HG03196 (cell line): ENCODE measurements around the gene ABI3BP.

ENCODE experiments used
- ATAC-seq: cut with Tn5 transposase; IDR thresholded peaks from one replicate; pipeline ENCODE4 v1.9.1; 2021; ENCODE audit not compliant: unreplicated experiment

Gene ABI3BP

GRCh38 chr3:100893108-100893507, 100.1 kb downstream of the ABI3BP start:
- ATAC-seq, result no peak

- ATAC-seq, result no peak
Observed at GRCh38 chr3:100891827-100892226, 101.4 kb downstream of the ABI3BP start.

GRCh38 chr3:100891033-100891432, 102.2 kb downstream of the ABI3BP start:
- no peak for ATAC-seq

GRCh38 chr3:100888881-100889280, 104.3 kb downstream of the ABI3BP start:
- ATAC-seq, result no peak

- ATAC-seq, result no peak
Observed at GRCh38 chr3:100882571-100882984, 110.6 kb downstream of the ABI3BP start.

GRCh38 chr3:100880845-100881244, 112.4 kb downstream of the ABI3BP start:
- no peak for ATAC-seq

- ATAC-seq, result no peak
Observed at GRCh38 chr3:100880072-100880471, 113.1 kb downstream of the ABI3BP start.

- no peak for ATAC-seq
Observed at GRCh38 chr3:100879195-100879810, 113.9 kb downstream of the ABI3BP start.

GRCh38 chr3:100877286-100877685, 115.9 kb downstream of the ABI3BP start:
- ATAC-seq, result no peak

GRCh38 chr3:100875239-100875638, 118.0 kb downstream of the ABI3BP start:
- ATAC-seq, result no peak

GRCh38 chr3:100873611-100874010, 119.6 kb downstream of the ABI3BP start:
- ATAC-seq, result no peak

GRCh38 chr3:100871306-100871705, 121.9 kb downstream of the ABI3BP start:
- ATAC-seq, result no peak

- no peak for ATAC-seq
Observed at GRCh38 chr3:100869787-100870186, 123.4 kb downstream of the ABI3BP start.

GRCh38 chr3:100868894-100869293, 124.3 kb downstream of the ABI3BP start:
- ATAC-seq, result no peak

- no peak for ATAC-seq
Observed at GRCh38 chr3:100868096-100868495, 125.1 kb downstream of the ABI3BP start.

- no peak for ATAC-seq
Observed at GRCh38 chr3:100865442-100865841, 127.8 kb downstream of the ABI3BP start.

- no peak for ATAC-seq
Observed at GRCh38 chr3:100864471-100865250, 128.6 kb downstream of the ABI3BP start.

GRCh38 chr3:100857863-100858262, 135.4 kb downstream of the ABI3BP start:
- no peak for ATAC-seq

GRCh38 chr3:100856821-100857220, 136.4 kb downstream of the ABI3BP start:
- ATAC-seq, result no peak

GRCh38 chr3:100852840-100853239, 140.4 kb downstream of the ABI3BP start:
- no peak for ATAC-seq

GRCh38 chr3:100850701-100851100, 142.5 kb downstream of the ABI3BP start:
- no peak for ATAC-seq

GRCh38 chr3:100850156-100850555, 143.1 kb downstream of the ABI3BP start:
- no peak for ATAC-seq
